ENCODE results near the gene NKX2-2. TPM values are rescaled to one million over a fixed set of nuclear protein-coding genes. Genes with fewer than 3 reads are reported as not detected.
A peak's percentile ranks its signal among the peaks of the same experiment; 100 is the strongest.

Gene NKX2-2
- total RNA-seq, 2 donors from 2014 or later = not detected

DNA sequence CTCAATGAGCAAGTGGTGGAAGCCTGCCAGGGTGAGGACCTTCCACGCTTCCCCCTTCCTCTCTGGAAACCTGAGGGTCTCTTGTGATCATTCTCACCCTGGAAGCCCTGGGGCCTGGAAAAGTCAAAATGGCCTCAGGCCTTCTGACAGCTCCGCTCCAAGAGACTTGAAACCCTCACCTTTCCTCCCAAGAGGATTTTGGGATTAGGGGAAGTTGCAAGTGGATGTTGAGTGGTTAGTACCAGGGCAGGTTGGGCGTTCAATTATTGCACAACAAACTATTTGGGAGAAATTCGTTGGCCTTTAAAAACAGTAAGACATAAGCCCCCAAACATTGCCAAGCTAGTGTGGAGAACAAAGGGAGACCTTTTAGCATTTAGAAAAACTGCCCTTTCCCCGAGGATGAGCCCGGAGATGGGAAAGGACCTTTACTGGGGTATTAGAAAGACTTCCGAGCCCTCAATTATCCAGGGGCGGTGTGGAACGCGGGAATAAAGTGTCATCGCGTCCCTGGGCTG, 4.7 kb downstream of the NKX2-2 start:
- DNase-seq (ENCODE audit: low spot score) (no peak), ATAC-seq (no peak)
- Mint-ChIP-seq H3K4me3 (peak overlapping the region; percentile 42), H3K27ac (no peak overlapping the region), H3K27me3 (peaks cover 51 to 52% of the 10 kb centered on the region in 2 donors), H3K36me3 (no peaks in the 10 kb centered on the region), H3K4me1 (ENCODE audit: low read depth in 2 of 2) (peaks cover 5 to 13% of the 10 kb centered on the region in 2 donors), H3K9me3 (no peaks in the 10 kb centered on the region)

- no peaks in the 10 kb centered on the region for H3K36me3 Mint-ChIP-seq
- no peak overlapping the region for H3K27ac Mint-ChIP-seq
- H3K27me3 Mint-ChIP-seq = peaks cover 55 to 58% of the 10 kb centered on the region in 2 donors
- no peaks in the 10 kb centered on the region for H3K9me3 Mint-ChIP-seq
- H3K4me1 Mint-ChIP-seq (ENCODE audit: low read depth in 2 of 2) = peaks cover 5 to 13% of the 10 kb centered on the region in 2 donors
- ATAC-seq (no peak), DNase-seq (ENCODE audit: low spot score) (no peak)
- H3K4me3 Mint-ChIP-seq = no peak overlapping the region
Measured at GRCh38 chr20:21508230-21509078, 5.4 kb downstream of the NKX2-2 start.

DNA sequence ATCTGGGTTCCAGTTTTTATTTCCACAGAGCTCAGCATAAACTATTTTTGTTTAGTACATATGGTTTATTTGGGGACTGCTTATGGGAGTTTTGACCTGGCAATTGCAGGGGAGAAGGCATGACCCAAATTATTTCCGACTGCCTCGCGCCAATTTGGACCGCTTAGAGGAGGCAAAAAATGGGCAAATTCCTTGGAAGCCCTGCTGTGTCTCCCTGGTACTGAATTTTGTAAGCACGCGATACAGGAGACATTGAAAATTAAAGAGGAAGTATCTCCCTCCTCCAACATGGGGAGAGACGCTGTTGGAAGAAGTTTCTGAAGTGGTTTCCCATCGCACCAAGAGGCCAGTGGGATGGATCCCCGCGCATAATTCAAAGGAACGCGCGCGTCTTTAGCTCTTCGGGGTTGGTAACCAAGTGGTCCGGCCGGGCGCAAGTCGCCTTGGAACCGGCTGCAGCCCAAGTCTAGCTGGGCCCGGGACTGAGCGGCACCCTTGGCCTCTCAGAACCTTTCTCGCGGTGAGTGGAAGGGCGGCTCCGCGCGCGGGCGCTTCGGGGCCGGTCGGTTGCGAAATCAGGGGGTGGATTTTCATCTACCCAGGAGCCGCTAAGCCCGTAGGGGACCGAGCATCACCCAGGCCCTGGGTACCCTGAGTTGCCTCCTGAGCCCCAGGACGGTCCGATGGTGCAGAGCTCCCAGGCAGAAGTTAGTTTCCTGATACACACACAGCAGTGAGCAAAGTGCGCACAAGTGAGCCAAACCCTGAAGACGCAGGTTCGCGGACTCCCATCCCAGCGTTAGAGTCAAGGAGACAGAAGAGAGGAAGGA, 6.2 kb downstream of the NKX2-2 start:
- Mint-ChIP-seq H3K9me3 (no peaks in the 10 kb centered on the region), H3K36me3 (no peaks in the 10 kb centered on the region), H3K27me3 (peaks cover 56 to 66% of the 10 kb centered on the region in 2 donors), H3K27ac (no peak overlapping the region), H3K4me1 (ENCODE audit: low read depth in 2 of 2) (peaks cover 5 to 13% of the 10 kb centered on the region in 2 donors), H3K4me3 (no peak overlapping the region)
- ATAC-seq (no peak), DNase-seq (ENCODE audit: low spot score) (no peak)

DNA sequence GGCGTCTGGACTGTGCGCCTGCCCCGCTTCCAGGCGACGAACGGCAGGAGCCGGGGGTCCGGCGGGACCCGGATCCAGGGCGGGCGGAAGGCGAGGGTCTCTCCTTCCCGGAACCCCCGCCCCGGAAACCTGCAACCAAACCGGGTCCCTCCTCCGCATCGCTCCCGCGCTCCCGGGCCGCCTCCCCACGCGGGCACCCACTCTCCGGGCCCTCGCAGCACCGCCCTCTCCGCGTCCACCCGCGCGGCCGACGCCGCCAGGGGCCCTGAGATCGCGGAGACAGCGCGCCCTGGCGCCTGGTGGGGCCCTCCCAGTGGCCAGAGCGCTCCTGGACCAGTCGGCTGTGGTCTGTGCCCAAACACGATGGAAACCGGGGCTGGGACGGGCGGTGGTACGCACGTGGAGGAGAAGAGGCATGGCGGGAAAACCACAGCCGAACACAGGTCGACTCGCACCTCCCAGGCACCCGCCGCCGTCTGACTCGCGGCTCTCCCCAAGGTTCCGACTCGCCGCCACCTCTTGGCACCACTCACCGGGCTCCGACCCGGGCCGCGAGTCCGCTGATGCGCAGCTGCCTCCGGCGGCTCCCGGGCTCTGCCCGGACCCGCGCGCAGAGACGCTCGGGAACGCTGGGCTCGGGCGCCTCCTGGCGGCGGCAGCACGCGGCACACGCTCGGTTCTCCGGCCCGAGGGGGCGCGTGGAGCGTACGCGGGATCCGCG, 7.9 kb downstream of the NKX2-2 start:
- H3K36me3 Mint-ChIP-seq = no peaks in the 10 kb centered on the region
- peak overlapping the region; percentile 62 for H3K4me3 Mint-ChIP-seq
- no peak for DNase-seq (ENCODE audit: low spot score)
- no peak overlapping the region for H3K27ac Mint-ChIP-seq
- peak; percentile 70 to 77 for ATAC-seq
- peaks cover 50 to 60% of the 10 kb centered on the region in 2 donors for H3K27me3 Mint-ChIP-seq
- no peaks in the 10 kb centered on the region for H3K9me3 Mint-ChIP-seq
- H3K4me1 Mint-ChIP-seq (ENCODE audit: low read depth in 2 of 2) = peaks cover 5 to 11% of the 10 kb centered on the region in 2 donors

GRCh38 chr20:21505161-21505809, 8.6 kb downstream of the NKX2-2 start:
- Mint-ChIP-seq H3K27ac (no peak overlapping the region), H3K27me3 (peaks cover 50 to 57% of the 10 kb centered on the region in 2 donors), H3K36me3 (no peaks in the 10 kb centered on the region), H3K4me3 (peak overlapping the region; percentile 27), H3K9me3 (no peaks in the 10 kb centered on the region), H3K4me1 (ENCODE audit: low read depth in 2 of 2) (peaks cover 5 to 11% of the 10 kb centered on the region in 2 donors)
- ATAC-seq (peak; percentile 51 to 62), DNase-seq (ENCODE audit: low spot score) (peak; percentile 64)

DNA sequence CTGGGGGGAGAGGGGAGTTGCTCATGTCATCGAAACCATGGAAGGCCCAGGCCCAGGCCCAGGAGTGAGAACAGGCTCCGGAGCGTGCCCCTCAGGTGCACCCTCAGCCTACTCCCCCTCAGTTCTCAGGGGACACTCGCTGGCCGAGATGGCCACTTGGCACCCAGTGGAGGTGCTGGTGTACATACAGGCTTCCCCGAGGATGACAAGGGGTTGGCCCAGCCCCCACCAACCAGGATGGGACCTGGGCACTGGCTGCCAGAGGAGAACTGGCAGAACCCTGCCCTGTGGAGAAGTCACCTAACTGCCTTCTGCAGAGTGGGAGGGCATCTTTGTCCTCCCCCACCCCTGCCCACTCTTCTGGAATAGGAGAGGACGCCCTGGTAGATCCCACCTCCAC, 9.5 kb downstream of the NKX2-2 start:
- Mint-ChIP-seq H3K4me3 (no peak overlapping the region), H3K27me3 (peaks cover 44 to 58% of the 10 kb centered on the region in 2 donors), H3K9me3 (no peaks in the 10 kb centered on the region), H3K36me3 (no peaks in the 10 kb centered on the region), H3K4me1 (ENCODE audit: low read depth in 2 of 2) (peaks cover 5 to 6% of the 10 kb centered on the region in 2 donors), H3K27ac (no peak overlapping the region)
- no peak for DNase-seq (ENCODE audit: low spot score)
- ATAC-seq = no peak

DNA sequence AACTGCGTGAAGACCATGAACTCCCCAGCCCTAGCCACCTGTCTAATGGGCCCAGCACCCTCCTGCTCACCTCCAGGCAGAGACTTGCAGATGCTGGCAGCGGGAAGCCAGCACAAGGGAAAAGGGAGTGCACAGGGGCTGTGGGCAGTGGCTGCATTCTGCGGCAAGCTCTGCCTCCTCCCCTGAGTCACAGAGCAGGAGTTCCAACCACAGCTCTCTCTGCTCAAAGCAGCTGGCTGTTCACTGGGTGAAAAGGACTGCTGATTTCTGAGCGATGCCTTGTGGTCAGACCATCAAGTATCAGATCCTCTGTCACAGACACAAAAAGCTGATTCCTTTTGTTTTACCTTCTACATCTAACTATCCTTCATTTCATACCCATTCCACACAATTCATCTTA, 10.5 kb downstream of the NKX2-2 start:
- Mint-ChIP-seq H3K27ac (no peak overlapping the region), H3K27me3 (peaks cover 40 to 52% of the 10 kb centered on the region in 2 donors), H3K4me1 (ENCODE audit: low read depth in 2 of 2) (peaks cover 5 to 6% of the 10 kb centered on the region in 2 donors), H3K36me3 (no peaks in the 10 kb centered on the region), H3K9me3 (no peaks in the 10 kb centered on the region), H3K4me3 (no peak overlapping the region)
- ATAC-seq (no peak), DNase-seq (ENCODE audit: low spot score) (no peak)

- H3K27ac Mint-ChIP-seq = no peak overlapping the region
- peaks cover 3 to 5% of the 10 kb centered on the region in 2 donors for H3K4me1 Mint-ChIP-seq (ENCODE audit: low read depth in 2 of 2)
- no peaks in the 10 kb centered on the region for H3K36me3 Mint-ChIP-seq
- ATAC-seq = no peak
- no peaks in the 10 kb centered on the region for H3K9me3 Mint-ChIP-seq
- H3K4me3 Mint-ChIP-seq = no peak overlapping the region
- DNase-seq (ENCODE audit: low spot score) = no peak
- peaks cover 27 to 48% of the 10 kb centered on the region in 2 donors for H3K27me3 Mint-ChIP-seq
Measured at GRCh38 chr20:21501184-21501583, 12.7 kb downstream of the NKX2-2 start.

DNA sequence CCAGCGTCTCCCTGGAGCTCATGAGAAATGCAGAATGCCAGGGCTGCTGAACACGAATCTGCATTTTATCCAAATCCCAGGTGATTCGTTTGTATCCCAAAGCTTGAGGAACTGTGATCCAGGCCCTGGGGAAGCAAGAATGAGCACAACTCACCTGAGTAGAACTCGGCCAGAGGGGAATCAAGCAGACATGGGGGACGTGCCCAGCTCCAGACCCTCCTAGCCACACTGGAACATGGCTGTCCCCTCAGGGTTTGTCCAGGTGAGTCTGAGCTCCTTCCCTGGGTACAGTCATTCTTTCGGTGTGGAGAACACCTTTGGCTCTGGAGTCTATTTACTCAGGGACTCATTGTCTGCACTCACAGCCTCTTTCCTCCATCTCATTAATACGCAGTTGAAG, 13.3 kb downstream of the NKX2-2 start:
- Mint-ChIP-seq H3K27me3 (peaks cover 29 to 51% of the 10 kb centered on the region in 2 donors), H3K36me3 (no peaks in the 10 kb centered on the region), H3K27ac (no peak overlapping the region), H3K4me3 (no peak overlapping the region), H3K4me1 (ENCODE audit: low read depth in 2 of 2) (peaks cover 3 to 5% of the 10 kb centered on the region in 2 donors), H3K9me3 (no peaks in the 10 kb centered on the region)
- no peak for DNase-seq (ENCODE audit: low spot score)
- no peak for ATAC-seq

GRCh38 chr20:21499641-21500040, 14.2 kb downstream of the NKX2-2 start:
- H3K9me3 Mint-ChIP-seq = no peaks in the 10 kb centered on the region
- DNase-seq (ENCODE audit: low spot score) (no peak), ATAC-seq (no peak)
- peaks cover 0 to under 1% of the 10 kb centered on the region in 2 donors for H3K4me1 Mint-ChIP-seq (ENCODE audit: low read depth in 2 of 2)
- H3K36me3 Mint-ChIP-seq = no peaks in the 10 kb centered on the region
- no peak overlapping the region for H3K4me3 Mint-ChIP-seq
- no peak overlapping the region for H3K27ac Mint-ChIP-seq
- peaks cover 26 to 53% of the 10 kb centered on the region in 2 donors for H3K27me3 Mint-ChIP-seq

GRCh38 chr20:21498635-21499034, 15.2 kb downstream of the NKX2-2 start:
- no peak overlapping the region for H3K4me3 Mint-ChIP-seq
- H3K27ac Mint-ChIP-seq = no peak overlapping the region
- DNase-seq (ENCODE audit: low spot score) (no peak), ATAC-seq (peak in 1 of 2 donors; percentile 8)
- no peaks in the 10 kb centered on the region for H3K4me1 Mint-ChIP-seq (ENCODE audit: low read depth in 2 of 2)
- H3K36me3 Mint-ChIP-seq = no peaks in the 10 kb centered on the region
- peaks cover 27 to 51% of the 10 kb centered on the region in 2 donors for H3K27me3 Mint-ChIP-seq
- H3K9me3 Mint-ChIP-seq = no peaks in the 10 kb centered on the region

DNA sequence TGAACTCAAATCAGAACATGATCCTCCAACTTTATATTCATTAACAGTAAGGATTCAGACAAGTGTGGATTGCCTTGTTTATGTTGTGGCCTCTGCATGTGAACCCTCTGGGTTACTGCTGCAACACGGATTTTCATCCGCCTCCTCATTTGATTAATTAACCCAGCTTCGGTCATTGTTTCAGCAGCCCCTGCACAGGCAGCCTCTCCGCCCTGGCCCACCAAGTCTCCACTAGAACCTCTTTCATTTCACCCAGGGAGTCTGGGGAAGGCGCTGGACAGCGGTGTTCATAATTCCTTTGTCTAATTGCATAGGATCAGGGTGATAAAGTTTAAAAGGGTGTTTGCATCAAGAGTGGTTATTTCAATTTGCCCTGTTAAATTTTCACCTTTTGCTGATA, 15.7 kb downstream of the NKX2-2 start:
- Mint-ChIP-seq H3K4me1 (ENCODE audit: low read depth in 2 of 2) (no peaks in the 10 kb centered on the region), H3K9me3 (no peaks in the 10 kb centered on the region), H3K27me3 (peaks cover 27 to 46% of the 10 kb centered on the region in 2 donors), H3K4me3 (no peak overlapping the region), H3K36me3 (no peaks in the 10 kb centered on the region), H3K27ac (no peak overlapping the region)
- ATAC-seq (no peak), DNase-seq (ENCODE audit: low spot score) (no peak)

DNA sequence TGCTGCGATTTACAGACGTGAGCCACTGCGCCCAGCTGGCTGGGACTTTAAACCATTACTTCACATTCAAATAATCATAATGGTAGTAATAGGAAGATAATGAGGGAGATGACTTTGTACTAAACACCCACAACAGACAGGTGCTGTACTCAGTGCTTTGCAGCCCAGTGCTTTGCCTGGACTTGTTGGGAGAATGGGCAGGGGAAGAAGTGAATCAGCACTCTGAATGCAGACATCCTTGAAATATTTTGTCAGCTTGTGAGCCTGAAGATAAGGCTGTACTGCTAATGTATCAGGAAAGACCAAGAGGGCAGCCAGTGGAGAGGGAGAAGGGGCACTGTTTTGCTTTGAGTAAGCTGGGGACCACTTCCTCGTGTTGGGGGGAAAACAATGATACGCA, 17.4 kb downstream of the NKX2-2 start:
- peaks cover 29 to 54% of the 10 kb centered on the region in 2 donors for H3K27me3 Mint-ChIP-seq
- H3K4me3 Mint-ChIP-seq = no peak overlapping the region
- no peaks in the 10 kb centered on the region for H3K4me1 Mint-ChIP-seq (ENCODE audit: low read depth in 2 of 2)
- H3K9me3 Mint-ChIP-seq = no peaks in the 10 kb centered on the region
- no peaks in the 10 kb centered on the region for H3K36me3 Mint-ChIP-seq
- DNase-seq (ENCODE audit: low spot score) (no peak), ATAC-seq (no peak)
- no peak overlapping the region for H3K27ac Mint-ChIP-seq
